ENCODE data around the gene ZFAND3. TPM values are rescaled to one million over a fixed set of nuclear protein-coding genes. Genes with fewer than 3 reads are reported as not detected.

Gene ZFAND3
- polyA plus RNA-seq, 3 donors, result 149 to 158 (median 150) TPM

GRCh38 chr6:38187811-38188590, 368.5 kb downstream of the ZFAND3 start:
- no peak for DNase-seq (ENCODE audit: extremely low read depth in 1 of 11, low read depth in 9 of 11, low spot score in 4 of 11)

DNA sequence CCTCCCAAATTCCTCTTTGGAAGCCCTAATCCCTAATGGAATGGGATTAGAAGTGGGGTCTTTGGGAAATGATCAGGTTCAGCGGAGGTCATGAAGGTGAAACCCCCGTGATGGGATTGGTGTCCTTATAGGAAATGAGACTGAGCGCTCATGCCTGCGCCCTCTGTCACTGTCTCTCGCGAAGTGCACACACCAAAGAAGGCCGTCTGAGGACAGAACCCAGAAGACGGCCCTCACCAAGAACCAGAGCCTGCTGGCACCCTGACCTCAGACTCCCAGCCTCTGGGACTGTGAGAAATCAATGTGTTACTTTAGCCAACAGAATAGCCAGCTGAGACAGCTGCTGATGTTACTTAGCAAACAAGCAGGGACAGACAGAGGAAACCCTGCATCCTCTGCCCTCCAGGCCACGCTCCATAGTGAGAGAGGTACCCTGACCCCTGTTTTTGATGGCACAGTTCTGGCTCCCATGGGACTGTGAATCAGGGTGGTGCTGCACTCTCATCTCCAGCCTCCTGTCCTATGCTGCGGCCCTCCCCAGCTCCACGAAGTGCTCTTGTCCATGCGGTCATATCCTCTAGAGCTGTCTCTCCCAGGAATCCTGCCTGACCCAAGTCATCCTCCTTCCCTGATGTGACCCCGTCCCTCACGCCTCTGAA, 369.3 kb downstream of the ZFAND3 start:
- DNase-seq (ENCODE audit: extremely low read depth in 1 of 11, low read depth in 9 of 11, low spot score in 4 of 11), result no peak

DNA sequence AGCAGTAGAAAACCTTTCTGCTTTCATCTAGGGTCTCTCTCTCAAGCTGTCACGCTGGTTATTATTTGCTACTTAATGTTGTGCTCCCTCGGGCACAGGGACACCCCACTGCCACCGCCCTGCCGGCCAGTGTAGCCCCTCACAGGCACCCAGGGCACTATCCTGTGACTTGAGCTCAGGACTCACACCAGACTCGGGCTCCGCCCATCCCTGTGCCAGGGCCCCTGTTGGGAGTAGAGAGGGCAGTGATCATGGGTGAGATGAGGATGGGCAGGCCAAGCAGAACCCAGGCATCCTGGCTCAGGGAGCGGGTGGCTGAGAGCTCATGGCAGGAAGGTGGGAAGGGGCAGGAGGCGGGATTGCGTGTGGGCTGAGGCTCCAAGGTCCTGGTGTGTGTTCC, 371.9 kb downstream of the ZFAND3 start:
- DNase-seq (ENCODE audit: extremely low read depth in 1 of 11, low read depth in 9 of 11, low spot score in 4 of 11), result no peak

DNA sequence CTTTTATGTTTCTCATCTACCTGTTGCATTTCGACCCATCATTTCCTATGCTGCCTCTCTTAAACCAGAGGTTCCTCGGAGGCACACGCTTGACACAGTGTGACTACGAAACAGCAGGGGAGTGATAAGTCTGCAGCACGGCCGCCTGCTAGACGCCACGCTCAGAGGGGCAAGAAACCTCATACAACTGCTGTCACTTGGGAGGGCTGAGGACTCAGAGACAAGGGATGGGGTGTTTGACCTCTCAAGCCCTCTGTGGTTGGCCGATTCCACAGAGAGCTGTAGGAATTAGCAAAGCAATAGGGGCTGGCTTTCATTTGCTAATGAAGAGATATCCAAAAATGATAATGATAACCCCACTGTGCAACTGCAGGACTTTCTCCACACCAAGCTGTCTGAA, 372.5 kb downstream of the ZFAND3 start:
- no peak for DNase-seq (ENCODE audit: extremely low read depth in 1 of 11, low read depth in 9 of 11, low spot score in 4 of 11)

DNA sequence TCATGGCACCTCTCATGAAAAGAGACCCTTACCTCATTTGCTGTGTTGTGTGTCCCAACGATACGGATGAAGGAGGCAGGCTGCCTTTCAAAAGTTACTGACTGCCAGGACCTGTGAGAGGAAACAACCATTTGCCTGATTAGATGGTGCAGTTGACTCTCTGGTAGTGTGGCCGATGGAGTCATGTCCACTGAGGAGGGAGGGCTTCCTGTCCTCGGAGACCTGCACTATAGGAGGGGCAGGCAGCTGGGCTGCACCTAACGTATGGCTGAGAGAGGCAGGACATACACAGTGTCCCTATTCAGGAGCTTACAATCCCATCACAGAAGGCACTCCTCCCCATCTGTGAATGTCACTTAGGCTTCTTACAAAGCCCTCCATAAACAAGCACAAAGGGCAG, 373.0 kb downstream of the ZFAND3 start:
- no peak for DNase-seq (ENCODE audit: extremely low read depth in 1 of 11, low read depth in 9 of 11, low spot score in 4 of 11)

GRCh38 chr6:38193051-38193450, 373.5 kb downstream of the ZFAND3 start:
- DNase-seq (ENCODE audit: extremely low read depth in 1 of 11, low read depth in 9 of 11, low spot score in 4 of 11), result no peak

DNA sequence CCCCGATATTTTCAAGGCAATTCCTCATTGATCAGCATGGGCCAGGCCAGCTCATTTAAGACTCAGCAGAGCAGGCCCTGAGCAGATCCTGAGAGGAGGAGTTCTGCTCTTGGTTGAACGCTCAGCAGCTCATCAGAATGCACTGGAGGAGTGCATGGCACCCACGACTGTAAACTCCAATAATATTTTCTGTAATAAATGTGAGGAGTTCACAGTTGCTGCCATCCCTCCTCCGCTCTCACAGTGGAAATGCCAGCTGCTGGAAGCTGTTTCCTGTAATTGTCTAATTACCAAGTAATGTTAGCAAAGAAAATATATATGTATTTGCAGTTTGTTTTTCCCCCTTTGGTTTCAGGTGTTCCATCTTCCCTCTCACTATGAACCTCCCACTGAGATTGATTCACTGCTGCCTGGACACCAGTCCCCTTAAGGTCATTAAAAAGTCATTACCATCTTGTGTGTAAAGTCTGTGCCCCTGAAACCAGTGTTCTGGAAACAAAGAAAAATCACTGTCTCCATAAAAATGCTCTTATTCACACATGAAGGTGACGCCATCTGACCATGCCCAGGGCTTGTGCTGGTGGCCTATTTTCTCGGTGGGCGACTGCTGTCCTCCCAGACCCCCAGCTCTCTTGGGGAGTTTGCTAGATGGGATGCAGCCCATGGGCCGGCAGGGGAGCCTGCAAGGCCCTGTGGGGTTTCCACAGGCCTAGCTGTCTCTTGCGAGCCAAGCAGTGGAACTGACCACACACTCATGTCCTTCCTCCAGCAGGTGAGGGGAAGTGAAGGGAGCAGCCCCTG, 374.2 kb downstream of the ZFAND3 start:
- no peak for DNase-seq (ENCODE audit: extremely low read depth in 1 of 11, low read depth in 9 of 11, low spot score in 4 of 11)

GRCh38 chr6:38194282-38194572, 374.7 kb downstream of the ZFAND3 start:
- DNase-seq (ENCODE audit: extremely low read depth in 1 of 11, low read depth in 9 of 11, low spot score in 4 of 11), result no peak

DNA sequence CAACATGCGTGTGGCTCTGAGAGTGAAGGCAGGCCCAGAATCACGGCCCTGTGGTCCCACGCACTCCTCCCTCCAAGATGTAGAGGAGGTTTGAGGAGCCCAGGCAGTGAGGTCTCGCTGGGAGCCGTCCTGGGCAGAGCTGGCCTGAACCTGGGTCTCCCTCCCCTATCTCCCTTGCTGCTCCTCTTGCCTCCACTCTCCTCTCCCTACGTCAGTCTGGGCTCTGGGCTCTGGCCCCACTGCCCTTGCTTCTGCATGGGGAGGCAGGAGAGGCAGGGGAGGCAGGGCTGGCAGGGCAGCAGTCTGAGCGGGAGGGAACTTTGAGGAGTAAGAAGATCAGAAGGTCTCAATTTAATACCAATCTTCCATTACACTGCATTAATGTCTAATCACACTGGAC, 375.1 kb downstream of the ZFAND3 start:
- no peak for DNase-seq (ENCODE audit: extremely low read depth in 1 of 11, low read depth in 9 of 11, low spot score in 4 of 11)

DNA sequence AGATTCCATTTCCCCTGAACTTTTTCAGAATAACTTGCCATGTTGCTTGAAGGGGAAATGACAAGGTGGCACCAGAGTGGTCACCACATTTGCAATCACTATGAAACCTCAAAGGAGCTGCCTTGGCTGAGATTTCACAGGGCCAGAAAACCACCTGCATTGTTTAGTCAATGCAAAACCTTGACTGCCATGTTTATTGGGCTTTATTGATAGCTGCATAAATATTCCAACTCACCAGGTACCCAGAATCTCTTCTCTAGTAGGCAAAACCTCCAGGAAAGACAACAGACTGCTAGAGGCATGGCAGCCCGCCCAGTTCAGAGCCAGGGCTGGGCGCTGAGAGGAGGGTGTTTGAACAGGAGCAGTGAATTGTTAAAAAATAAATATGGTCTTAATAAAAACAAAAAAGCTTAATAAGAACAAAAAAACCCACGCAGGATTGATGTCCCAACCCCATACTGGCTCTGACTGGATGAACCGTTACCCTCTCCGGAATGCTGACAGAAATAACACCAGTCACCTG, 375.6 kb downstream of the ZFAND3 start:
- DNase-seq (ENCODE audit: extremely low read depth in 1 of 11, low read depth in 9 of 11, low spot score in 4 of 11), result no peak

DNA sequence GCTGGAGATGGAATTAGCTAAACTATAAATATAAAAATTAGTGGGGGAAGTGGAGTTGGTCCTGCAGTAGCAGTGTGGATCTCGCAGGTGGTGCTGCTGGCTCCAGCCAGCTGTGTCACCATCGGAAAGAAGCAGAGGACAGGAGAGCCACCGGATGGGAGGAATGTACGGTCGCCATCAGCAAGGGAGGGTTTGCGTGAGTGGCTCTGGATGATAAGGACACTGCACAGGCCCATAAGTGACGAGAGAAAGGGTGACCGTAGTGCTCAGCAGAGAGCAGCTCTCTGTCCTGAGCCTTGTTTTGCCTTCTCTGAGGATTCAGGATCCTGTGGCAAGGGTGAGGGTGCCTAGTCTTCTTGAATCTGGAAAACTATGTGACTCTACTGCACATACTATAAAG, 378.7 kb downstream of the ZFAND3 start:
- DNase-seq (ENCODE audit: extremely low read depth in 1 of 11, low read depth in 9 of 11, low spot score in 4 of 11), result no peak

Other genes starting within 250 kb of the ZFAND3 start
- gene MDGA1, start 121.8 kb upstream of the ZFAND3 start, polyA plus RNA-seq (ENCODE audit: insufficient read length in 3 of 3), result 1 to 10 TPM; 2.5 to 4.1 (median 2.8) TPM

All from renal cortex interstitium (tissue), 11 donors.